Loucy (cell line): ENCODE data around the gene RHBG.
A peak's percentile ranks its signal among the peaks of the same experiment; 100 is the strongest.
"Not testable (repeated sequence)": the region's sequence is repeated elsewhere in the genome, so short reads cannot be mapped to it uniquely, and the experiment has no call there.

ENCODE experiments used
- H2AFZ ChIP-seq: fragments of 200-600 bp; sonication (generic); 2 replicates; pipeline ENCODE4 v1.6.0; 2016; ENCODE audit warnings: antibody characterized with exemption, mild to moderate bottlenecking, low read length, moderate library complexity
- H3F3A ChIP-seq: fragments of 200-600 bp; 2 replicates; pipeline ENCODE4 v1.6.0; 2016; ENCODE audit warnings: antibody characterized with exemption, low read depth, mild to moderate bottlenecking
- H3K27me3 ChIP-seq: fragments of 200-600 bp; sonication (generic); 2 replicates; pipeline ENCODE4 v1.6.1; 2014; ENCODE audit warnings: low read length, mild to moderate bottlenecking; ENCODE audit not compliant: insufficient read depth, poor library complexity, severe bottlenecking
- H3K36me3 ChIP-seq: fragments of 200-600 bp; sonication (generic); 2 replicates; pipeline ENCODE4 v1.6.1; 2016; ENCODE audit warnings: low read length; ENCODE audit not compliant: insufficient read depth
- H3K4me1 ChIP-seq: fragments of 200-600 bp; sonication (generic); 2 replicates; pipeline ENCODE4 v1.5.1; 2014; ENCODE audit warnings: low read length, mild to moderate bottlenecking; ENCODE audit not compliant: insufficient read depth, poor library complexity, severe bottlenecking
- H3K4me2 ChIP-seq: fragments of 200-600 bp; sonication (generic); 2 replicates; pipeline ENCODE4 v1.6.0; 2014; ENCODE audit warnings: antibody characterized with exemption, low read length, low read depth, mild to moderate bottlenecking; ENCODE audit not compliant: poor library complexity, severe bottlenecking
- H3K4me3 ChIP-seq: fragments of 200-600 bp; sonication (generic); 2 replicates; pipeline ENCODE4 v1.5.1; 2014; ENCODE audit warnings: low read length, mild to moderate bottlenecking, mixed read lengths; ENCODE audit not compliant: poor library complexity, severe bottlenecking
- H3K79me2 ChIP-seq: fragments of 200-600 bp; sonication (generic); 2 replicates; pipeline ENCODE4 v1.6.1; 2014; ENCODE audit warnings: low read length; ENCODE audit not compliant: insufficient read depth
- H3K9ac ChIP-seq: fragments of 200-600 bp; sonication (generic); 2 replicates; pipeline ENCODE4 v1.6.0; 2014; ENCODE audit warnings: mild to moderate bottlenecking, low read depth, low read length, moderate library complexity; ENCODE audit not compliant: poor library complexity, severe bottlenecking
- H3K9me2 ChIP-seq: fragments of 200-600 bp; sonication (generic); replicated peaks from 2 replicates; pipeline ENCODE4 v1.6.1; 2016; ENCODE audit warnings: low read depth, low read length, mixed read lengths
- H3K9me3 ChIP-seq: fragments of 200-600 bp; sonication (generic); 2 replicates; pipeline ENCODE4 v1.6.1; 2014; ENCODE audit warnings: mild to moderate bottlenecking, antibody characterized with exemption, low read length, low read depth; ENCODE audit not compliant: insufficient read depth
- H4K20me1 ChIP-seq: fragments of 200-600 bp; sonication (generic); 2 replicates; pipeline ENCODE4 v1.6.0; 2014; ENCODE audit warnings: antibody characterized with exemption, low read length, mild to moderate bottlenecking; ENCODE audit not compliant: insufficient read depth, poor library complexity, severe bottlenecking
- CTCF ChIP-seq: fragments of 200-600 bp; sonication (generic); conservative IDR thresholded peaks from 2 replicates; pipeline ENCODE4 v1.5.1; 2014; ENCODE audit warnings: mild to moderate bottlenecking, antibody characterized with exemption, low read length
- EZH2phosphoT487 ChIP-seq: fragments of 200-600 bp; IDR thresholded peaks from 2 replicates; pipeline ENCODE4 v1.6.1; 2018; ENCODE audit warnings: antibody characterized with exemption, mild to moderate bottlenecking, moderate library complexity, borderline replicate concordance

The RHBG gene, protein sequence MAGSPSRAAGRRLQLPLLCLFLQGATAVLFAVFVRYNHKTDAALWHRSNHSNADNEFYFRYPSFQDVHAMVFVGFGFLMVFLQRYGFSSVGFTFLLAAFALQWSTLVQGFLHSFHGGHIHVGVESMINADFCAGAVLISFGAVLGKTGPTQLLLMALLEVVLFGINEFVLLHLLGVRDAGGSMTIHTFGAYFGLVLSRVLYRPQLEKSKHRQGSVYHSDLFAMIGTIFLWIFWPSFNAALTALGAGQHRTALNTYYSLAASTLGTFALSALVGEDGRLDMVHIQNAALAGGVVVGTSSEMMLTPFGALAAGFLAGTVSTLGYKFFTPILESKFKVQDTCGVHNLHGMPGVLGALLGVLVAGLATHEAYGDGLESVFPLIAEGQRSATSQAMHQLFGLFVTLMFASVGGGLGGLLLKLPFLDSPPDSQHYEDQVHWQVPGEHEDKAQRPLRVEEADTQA

DNA sequence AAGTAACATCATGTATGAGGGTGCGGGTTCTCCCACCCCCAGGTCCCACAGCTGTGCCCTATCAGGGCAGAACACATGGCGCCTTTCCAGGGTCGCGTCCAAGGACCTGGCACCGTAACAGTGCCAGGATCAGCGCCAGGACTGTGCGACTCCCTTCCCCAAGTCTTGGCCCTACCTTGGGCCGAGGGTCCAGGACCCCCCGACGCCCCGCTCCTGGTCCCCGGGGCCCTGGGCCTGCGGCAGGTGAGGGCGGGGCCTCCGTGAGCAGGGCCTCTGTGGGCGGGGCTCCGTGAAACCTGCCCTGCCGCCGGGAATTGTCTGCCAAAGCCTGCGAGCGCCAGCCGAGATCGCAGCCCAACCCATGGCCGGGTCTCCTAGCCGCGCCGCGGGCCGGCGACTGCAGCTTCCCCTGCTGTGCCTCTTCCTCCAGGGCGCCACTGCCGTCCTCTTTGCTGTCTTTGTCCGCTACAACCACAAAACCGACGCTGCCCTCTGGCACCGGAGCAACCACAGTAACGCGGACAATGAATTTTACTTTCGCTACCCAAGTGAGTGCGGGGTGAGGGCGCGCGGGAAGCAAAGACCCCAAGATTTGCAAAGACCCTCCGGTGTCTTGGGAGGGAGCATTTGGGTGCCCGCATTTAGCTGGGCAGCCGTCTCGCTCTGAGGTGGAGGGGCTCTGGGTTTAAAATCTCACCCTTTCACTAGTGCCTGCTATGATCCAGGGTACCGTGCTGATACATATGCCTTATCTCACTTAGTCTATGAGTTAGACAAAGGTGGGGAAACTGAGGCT is at the start of gene RHBG:
RHBG (plus strand) TSS at position 323 of the 796 bp plus-strand sequence; CDS start at position 362, 39 bp downstream.
- H3K36me3 ChIP-seq: no peaks in the 10 kb centered on the region
- no peaks in the 10 kb centered on the region for H3K79me2 ChIP-seq
- H3K27me3 ChIP-seq: no peaks in the 10 kb centered on the region
- no peaks in the 10 kb centered on the region for H3K9me2 ChIP-seq
- no peak within 1 kb of the TSS for H3K4me2 ChIP-seq
- H4K20me1 ChIP-seq: no peaks in the 10 kb centered on the region
- H3F3A ChIP-seq: no peaks in the 10 kb centered on the region
- H3K9me3 ChIP-seq: no peaks in the 10 kb centered on the region
- no peak within 1 kb of the TSS for H3K4me3 ChIP-seq
- no peak within 1 kb of the TSS for H2AFZ ChIP-seq
- TF ChIP-seq EZH2phosphoT487 (no peak), CTCF (no peak)
- no peak within 1 kb of the TSS for H3K9ac ChIP-seq
- no peaks in the 10 kb centered on the region for H3K4me1 ChIP-seq

GRCh38 chr1:156319664-156320063 is 49.3 kb upstream of the RHBG start:
- no peak overlapping the region for H3K4me2 ChIP-seq
- no peaks in the 10 kb centered on the region for H4K20me1 ChIP-seq
- no peak overlapping the region for H3K9ac ChIP-seq
- no peaks in the 10 kb centered on the region for H3F3A ChIP-seq
- no peak overlapping the region for H3K4me3 ChIP-seq
- no peaks in the 10 kb centered on the region for H3K79me2 ChIP-seq
- H3K36me3 ChIP-seq: peaks cover 88% of the 10 kb centered on the region
- no peaks in the 10 kb centered on the region for H3K4me1 ChIP-seq
- TF ChIP-seq EZH2phosphoT487 (no peak), CTCF (peak; percentile 70)
- no peaks in the 10 kb centered on the region for H3K27me3 ChIP-seq
- H3K9me3 ChIP-seq: no peaks in the 10 kb centered on the region
- no peak overlapping the region for H2AFZ ChIP-seq
- no peaks in the 10 kb centered on the region for H3K9me2 ChIP-seq

DNA sequence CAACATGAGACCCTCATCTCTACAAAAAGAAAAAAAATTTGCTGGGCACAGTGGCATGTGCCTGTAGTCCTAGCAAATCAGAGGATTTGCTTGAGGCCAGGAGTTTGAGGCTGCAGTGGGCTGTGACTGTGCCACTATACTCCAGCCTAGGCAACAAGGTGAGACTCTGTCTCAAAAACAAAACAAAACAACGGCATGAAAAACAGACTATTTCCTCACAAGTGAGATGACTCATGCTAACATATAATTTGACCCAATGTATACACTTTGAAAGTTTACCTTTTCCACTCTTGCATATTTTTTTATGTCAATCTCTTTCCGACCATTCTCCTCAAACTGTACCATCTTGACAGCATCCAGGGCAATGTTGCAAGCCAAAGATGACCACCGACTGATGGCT is 48.5 kb upstream of the RHBG start:
- Histone ChIP-seq H3K4me1 (no peaks in the 10 kb centered on the region), H2AFZ (no peak overlapping the region), H3K9me2 (no peaks in the 10 kb centered on the region), H4K20me1 (no peaks in the 10 kb centered on the region), H3K79me2 (no peaks in the 10 kb centered on the region), H3K4me2 (no peak overlapping the region), H3K4me3 (no peak overlapping the region), H3K27me3 (no peaks in the 10 kb centered on the region), H3F3A (no peaks in the 10 kb centered on the region), H3K9ac (no peak overlapping the region), H3K36me3 (peaks cover 87% of the 10 kb centered on the region), H3K9me3 (no peaks in the 10 kb centered on the region)
- TF ChIP-seq EZH2phosphoT487 (no peak), CTCF (no peak)

GRCh38 chr1:156323179-156323578 is 45.8 kb upstream of the RHBG start:
- H3K4me3 ChIP-seq, H2AFZ ChIP-seq, H3K79me2 ChIP-seq, H3K27me3 ChIP-seq, H3K4me1 ChIP-seq, H4K20me1 ChIP-seq, H3K4me2 ChIP-seq, H3K9me2 ChIP-seq, H3K9me3 ChIP-seq, H3F3A ChIP-seq, H3K9ac ChIP-seq: not testable (repeated sequence)
- H3K36me3 ChIP-seq: peaks cover 63% of the 10 kb centered on the region
